Heart right ventricle (tissue), 16 donors: ENCODE data around the gene BNC2. TPM values are rescaled to one million over a fixed set of nuclear protein-coding genes. Genes with fewer than 3 reads are reported as not detected.

ENCODE experiments used
- ATAC-seq, 8 donors: fragments of 200-7000 bp; cut with Tn5 transposase; one replicate each; pipeline ENCODE4 v1.9.1; 2020; ENCODE audit warnings: mild to moderate bottlenecking in 8 of 8, moderate library complexity in 8 of 8, moderate number of reproducible peaks in 1 of 8
- DNase-seq, 2 donors: peaks; one replicate each; pipeline ENCODE4 v3.0.0-alpha.2; 2020
- H3K27ac ChIP-seq, 10 donors: fragments of 200-600 bp; sonication (generic) in 2 of 10; one replicate each; pipeline versions ENCODE4 v1.5.0 to v1.8.0; 2020 to 2022; ENCODE audit warnings: mild to moderate bottlenecking in 3 of 10
- H3K27me3 ChIP-seq, 7 donors: fragments of 200-600 bp; one replicate each; pipeline ENCODE4 v1.8.0; 2021 to 2022; ENCODE audit warnings: mild to moderate bottlenecking in 2 of 7
- H3K36me3 ChIP-seq, 9 donors: fragments of 200-600 bp; sonication (generic) in 1 of 9; one replicate each; pipeline versions ENCODE4 v1.5.0 to v1.8.0; 2020 to 2022; ENCODE audit warnings: mild to moderate bottlenecking in 2 of 9
- H3K4me1 ChIP-seq, 9 donors: fragments of 200-600 bp; sonication (generic) in 1 of 9; one replicate each; pipeline versions ENCODE4 v1.5.0 to v1.8.0; 2020 to 2022; ENCODE audit warnings: mild to moderate bottlenecking in 4 of 9
- H3K4me3 ChIP-seq, 10 donors: fragments of 200-600 bp; sonication (generic) in 2 of 10; one replicate each; pipeline versions ENCODE4 v1.5.0 to v1.8.0; 2020 to 2022; ENCODE audit warnings: mild to moderate bottlenecking in 7 of 10, moderate library complexity in 2 of 10
- H3K9me3 ChIP-seq, 11 donors: fragments of 200-600 bp in 10 of 11; sonication (generic) in 2 of 11; one replicate each; pipeline versions ENCODE4 v1.5.0 to v1.8.0; 2013 to 2022; ENCODE audit warnings: mild to moderate bottlenecking in 2 of 11, control low read depth in 1 of 11, moderate library complexity in 1 of 11
- CTCF ChIP-seq, 9 donors: fragments of 200-600 bp; sonication (generic) in 2 of 9; IDR thresholded peaks; one replicate each; pipeline versions ENCODE4 v1.5.0 to v1.8.0; 2021 to 2022; ENCODE audit warnings: antibody characterized with exemption in 9 of 9, mild to moderate bottlenecking in 5 of 9, moderate library complexity in 1 of 9
- WGBS, 2 donors: extraction: QIAGEN DNeasy Blood & Tissue Kit; methylation state at CpG; one replicate each; pipeline ENCODE4 v1.1.7; 2013; ENCODE audit warnings: inconsistent platforms in 1 of 2; 5-methylcytosine and 5-hydroxymethylcytosine counted together
- intact Hi-C, 10 donors: fragments of 100-400 bp; cut with DNase I; formaldehyde crosslinking; loops; one replicate each; pipeline versions ENCODE4 v1.11.1 to v1.14.2; 2022
- polyA plus RNA-seq, 2 donors: library from polyadenylated mRNA; stranded (reverse); fragments of 200-250 nt; gene quantifications; one replicate each; pipeline ENCODE4 v1.2.3, GENCODE V29; 2013
- total RNA-seq, 10 donors: library from RNA; stranded (reverse); fragmentation: NEBNext Ultra II Directional in 3 of 10; extraction: Animal tissue kit (Norgen Biotek cat#: 25700) in 3 of 10; gene quantifications; one replicate each; pipeline versions ENCODE4 v1.2.1 to v1.2.4, GENCODE V29; 2021 to 2023
- donor health status: Arrhythmogenic right ventricular cardiomyopathy.
- donor health status: ischemic (EF 13 %, LVEDD 7.1; RV severe dilation, severe dysfunction).
- donor health status: healthy with polysubstance abuse.
- donor health status: DM: no; HTN: yes; CAD: no.
- donor health status: DM: no; HTN: no; CAD: no.
- donor health status: ischemic (EF 25% LVEDD 6.9; RV normal size, moderate dysfunction).
- donor health status: ischemic (EF 25% LVEDD 5.7; RV mildly dilated, moderate dysfunction).
- donor health status: healthy.
- donor health status: DM: yes; HTN: yes; CAD: no.
- donor health status: Ischemic cardiomyopathy.
- donor health status: ischemic (EF 35%, LVEDD 5.7; RV mildly dilated, moderate dysfunction).
- donor health status: nonischemic (EF 11% LVEDD 7.7; RV severe dilation, severe dysfunction).
- donor health status: DM: yes; HTN: yes; CAD: no.
- donor health status: PGD.
- donor health status: ischemic (EF 29% LVEDD 5.4; RV normal size, mild dysfunction).
- donor health status: nonischemic (EF 23%, LVEDD 6.1; RV moderate dilation, normal function).

Gene BNC2
- total and polyA plus RNA-seq, 12 donors, result 0.49 to 7.3 (median 3.2) TPM

DNA sequence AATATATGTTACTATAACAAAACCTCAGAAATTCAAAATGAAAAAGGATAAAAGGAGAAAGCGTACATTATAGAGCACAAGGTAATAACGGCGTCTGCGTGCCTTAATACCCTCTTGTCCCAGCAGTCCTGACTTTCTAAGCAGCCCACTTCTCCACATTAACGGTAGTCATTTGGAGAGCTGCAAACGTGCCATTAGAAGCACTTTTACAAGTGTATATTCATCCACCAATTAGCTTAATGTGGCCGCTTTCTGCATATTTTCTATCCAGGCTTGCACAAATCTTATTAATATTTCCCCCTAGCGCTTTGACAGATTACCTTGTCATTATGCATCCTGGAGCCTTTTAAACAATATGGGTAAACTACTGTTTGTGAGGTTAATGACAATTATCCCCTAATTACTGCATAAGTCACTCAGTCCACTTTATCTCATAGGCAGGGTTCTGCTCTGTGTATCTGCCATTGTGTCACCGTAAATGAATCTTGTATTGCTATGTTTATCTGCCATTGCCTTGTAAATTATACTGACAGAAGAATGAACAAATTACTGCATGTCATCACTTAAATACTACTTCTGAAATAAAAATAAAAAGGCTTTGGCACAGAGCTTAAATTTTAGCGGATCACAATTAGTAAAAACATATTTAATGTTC lies 421.3 kb downstream of the BNC2 start:
- H3K27me3 ChIP-seq, result peaks cover 0 to 32% (median 6%) of the 10 kb centered on the region in 7 donors
- peak in 1 of 8 donors; percentile 65 for ATAC-seq
- no peak for TF ChIP-seq CTCF (IDR thresholded peaks at IDR 0.05)
- no peak for DNase-seq
- H3K36me3 ChIP-seq, result no peaks in the 10 kb centered on the region
- H3K9me3 ChIP-seq, result no peaks in the 10 kb centered on the region
- no peak overlapping the region for H3K4me3 ChIP-seq
- WGBS, 2 donors, result 64 to 69% methylated on average over 10 of the region's 10 CpGs
- no peak overlapping the region for H3K27ac ChIP-seq
- no peaks in the 10 kb centered on the region for H3K4me1 ChIP-seq
- intact Hi-C loops, result no loop called here

DNA sequence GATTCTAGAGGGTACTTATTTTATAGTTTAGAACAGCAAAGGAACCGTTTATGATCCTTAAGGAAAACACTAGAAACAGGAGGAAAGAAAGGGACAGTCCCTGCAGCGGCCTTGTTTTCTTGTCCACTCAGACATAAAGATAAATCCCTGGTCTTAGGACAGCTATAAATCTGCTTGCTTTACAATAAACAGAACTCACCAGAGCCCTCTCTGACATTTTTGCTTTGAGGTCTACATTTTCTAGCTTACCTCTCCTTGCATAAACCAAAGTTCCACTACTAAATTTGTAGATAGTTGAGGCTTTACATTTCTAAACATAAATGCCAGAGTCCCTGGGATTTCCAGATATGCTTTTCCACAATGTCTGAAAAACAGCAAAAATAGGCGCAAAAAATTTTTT lies 422.5 kb downstream of the BNC2 start:
- intact Hi-C loops, result no loop called here
- Histone ChIP-seq H3K4me1 (no peaks in the 10 kb centered on the region), H3K4me3 (no peak overlapping the region), H3K27ac (no peak overlapping the region), H3K36me3 (no peaks in the 10 kb centered on the region), H3K9me3 (no peaks in the 10 kb centered on the region), H3K27me3 (peaks cover 0 to 21% (median 8%) of the 10 kb centered on the region in 7 donors)
- ATAC-seq (no peak), DNase-seq (no peak)
- TF ChIP-seq CTCF (IDR thresholded peaks at IDR 0.05), result no peak
- 90 to 93% methylated on average over 3 of the region's 3 CpGs for WGBS, 2 donors

GRCh38 chr9:16446636-16447035 lies 423.8 kb downstream of the BNC2 start:
- H3K36me3 ChIP-seq, result no peaks in the 10 kb centered on the region
- 90 to 92% methylated on average over 2 of the region's 2 CpGs for WGBS, 2 donors
- intact Hi-C loops, result no loop called here
- H3K4me3 ChIP-seq, result no peak overlapping the region
- DNase-seq, result no peak
- H3K27me3 ChIP-seq, result peaks cover 0 to 12% (median 5%) of the 10 kb centered on the region in 7 donors
- H3K27ac ChIP-seq, result no peak overlapping the region
- no peaks in the 10 kb centered on the region for H3K9me3 ChIP-seq
- ATAC-seq, result no peak
- no peaks in the 10 kb centered on the region for H3K4me1 ChIP-seq
- no peak for TF ChIP-seq CTCF (IDR thresholded peaks at IDR 0.05)

GRCh38 chr9:16445141-16445920 lies 425.1 kb downstream of the BNC2 start:
- Histone ChIP-seq H3K27me3 (peaks cover 0 to 8% (median 0%) of the 10 kb centered on the region in 7 donors), H3K9me3 (no peaks in the 10 kb centered on the region), H3K4me3 (no peak overlapping the region), H3K27ac (no peak overlapping the region), H3K4me1 (no peaks in the 10 kb centered on the region), H3K36me3 (no peaks in the 10 kb centered on the region)
- intact Hi-C loops, result no loop called here
- DNase-seq, result no peak
- ATAC-seq, result no peak
- TF ChIP-seq CTCF (IDR thresholded peaks at IDR 0.05), result no peak
- 75 to 80% methylated on average over 7 of the region's 7 CpGs for WGBS, 2 donors
